RPMI8226 (cell line): Measurements from ENCODE around the gene CLIP4.

Experiments
- DNase-seq: peaks from one replicate; pipeline ENCODE4 v3.0.0-alpha.2; 2015

Gene CLIP4

GRCh38 chr2:29139152-29139551 is 23.9 kb downstream of the CLIP4 start:
- no peak for DNase-seq

GRCh38 chr2:29139731-29140130 is 24.5 kb downstream of the CLIP4 start:
- peak; percentile 5 for DNase-seq

GRCh38 chr2:29143657-29144056 is 28.4 kb downstream of the CLIP4 start:
- no peak for DNase-seq

- DNase-seq: no peak
Measured at GRCh38 chr2:29146197-29146596, 31.0 kb downstream of the CLIP4 start.

- DNase-seq: no peak
Measured at GRCh38 chr2:29147963-29148362, 32.7 kb downstream of the CLIP4 start.

- no peak for DNase-seq
Measured at GRCh38 chr2:29154610-29155009, 39.4 kb downstream of the CLIP4 start.

GRCh38 chr2:29155578-29155977 is 40.4 kb downstream of the CLIP4 start:
- DNase-seq: no peak

- no peak for DNase-seq
Measured at GRCh38 chr2:29157131-29157530, 41.9 kb downstream of the CLIP4 start.

GRCh38 chr2:29159125-29159524 is 43.9 kb downstream of the CLIP4 start:
- DNase-seq: no peak

- DNase-seq: no peak
Measured at GRCh38 chr2:29160184-29160583, 45.0 kb downstream of the CLIP4 start.

- no peak for DNase-seq
Measured at GRCh38 chr2:29162204-29162928, 47.2 kb downstream of the CLIP4 start.

GRCh38 chr2:29164091-29164846 is 49.1 kb downstream of the CLIP4 start:
- DNase-seq: no peak

- DNase-seq: no peak
Measured at GRCh38 chr2:29165362-29166241, 50.4 kb downstream of the CLIP4 start.

GRCh38 chr2:29166242-29167039 is 51.2 kb downstream of the CLIP4 start:
- no peak for DNase-seq

GRCh38 chr2:29174937-29175336 is 59.7 kb downstream of the CLIP4 start:
- no peak for DNase-seq

GRCh38 chr2:29175338-29175737 is 60.1 kb downstream of the CLIP4 start:
- DNase-seq: no peak

GRCh38 chr2:29182334-29182733 is 67.1 kb downstream of the CLIP4 start:
- DNase-seq: no peak

- DNase-seq: no peak
Measured at GRCh38 chr2:29182920-29183319, 67.7 kb downstream of the CLIP4 start.

- no peak for DNase-seq
Measured at GRCh38 chr2:29184531-29184930, 69.3 kb downstream of the CLIP4 start.

GRCh38 chr2:29186817-29187216 is 71.6 kb downstream of the CLIP4 start:
- DNase-seq: no peak

GRCh38 chr2:29187926-29188325 is 72.7 kb downstream of the CLIP4 start:
- DNase-seq: no peak

GRCh38 chr2:29189052-29189451 is 73.8 kb downstream of the CLIP4 start:
- peak; percentile 45 for DNase-seq

- DNase-seq: no peak
Measured at GRCh38 chr2:29191817-29192216, 76.6 kb downstream of the CLIP4 start.
